Astrocyte of the hippocampus (primary cell): ENCODE results near the gene CAPN12.

Experiments
- DNase-seq: peaks from one replicate; pipeline ENCODE4 v3.0.0; 2011; ENCODE audit warnings: low read depth, low spot score

Gene CAPN12

DNA sequence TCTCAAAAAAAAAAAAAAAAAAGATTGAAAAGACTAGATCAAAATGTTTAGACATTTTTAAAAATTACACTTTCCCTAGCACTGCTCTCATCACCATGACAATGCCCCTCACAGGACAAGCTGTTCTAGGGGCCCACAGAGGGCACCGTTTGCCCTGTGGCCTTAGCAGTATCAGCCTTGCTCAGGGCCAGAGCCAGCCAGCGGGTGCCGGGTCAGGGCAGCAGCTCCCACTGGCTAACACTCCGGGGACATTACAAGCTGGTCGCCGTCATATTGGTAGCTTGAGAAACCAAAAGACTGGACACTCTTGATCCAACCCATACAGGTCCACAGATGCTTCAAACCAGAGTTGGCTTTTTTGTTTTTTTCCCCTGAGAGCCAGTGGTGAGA lies 18.0 kb downstream of the CAPN12 start:
- no peak for DNase-seq

GRCh38 chr19:38725469-38726283 lies 18.6 kb downstream of the CAPN12 start:
- DNase-seq = no peak

DNA sequence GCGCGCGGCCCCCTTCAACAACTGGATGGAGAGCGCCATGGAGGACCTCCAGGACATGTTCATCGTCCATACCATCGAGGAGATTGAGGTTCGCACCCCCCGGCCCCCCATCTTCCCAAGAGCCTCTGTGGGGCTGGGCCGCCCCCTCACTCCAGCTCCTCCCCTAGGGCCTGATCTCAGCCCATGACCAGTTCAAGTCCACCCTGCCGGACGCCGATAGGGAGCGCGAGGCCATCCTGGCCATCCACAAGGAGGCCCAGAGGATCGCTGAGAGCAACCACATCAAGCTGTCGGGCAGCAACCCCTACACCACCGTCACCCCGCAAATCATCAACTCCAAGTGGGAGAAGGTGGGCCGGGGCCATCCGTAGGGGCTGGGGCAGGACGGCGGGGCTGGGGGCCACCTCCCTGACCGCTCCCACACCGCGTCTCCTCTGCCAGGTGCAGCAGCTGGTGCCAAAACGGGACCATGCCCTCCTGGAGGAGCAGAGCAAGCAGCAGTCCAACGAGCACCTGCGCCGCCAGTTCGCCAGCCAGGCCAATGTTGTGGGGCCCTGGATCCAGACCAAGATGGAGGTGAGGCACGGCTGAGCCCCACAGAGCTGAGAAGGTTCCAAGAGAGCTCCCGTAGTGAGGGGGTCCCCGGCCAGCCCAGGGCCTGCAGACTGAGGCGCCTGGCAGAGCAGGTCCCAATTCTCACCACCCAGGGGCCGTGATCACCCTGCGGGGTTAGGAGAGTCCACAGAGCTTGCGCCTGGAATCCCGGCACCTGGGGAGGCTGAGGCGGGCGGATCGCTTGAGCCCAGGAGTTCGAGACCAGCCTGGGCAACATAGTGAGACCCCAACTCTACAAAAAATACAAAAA lies 20.1 kb downstream of the CAPN12 start:
- DNase-seq = no peak

DNA sequence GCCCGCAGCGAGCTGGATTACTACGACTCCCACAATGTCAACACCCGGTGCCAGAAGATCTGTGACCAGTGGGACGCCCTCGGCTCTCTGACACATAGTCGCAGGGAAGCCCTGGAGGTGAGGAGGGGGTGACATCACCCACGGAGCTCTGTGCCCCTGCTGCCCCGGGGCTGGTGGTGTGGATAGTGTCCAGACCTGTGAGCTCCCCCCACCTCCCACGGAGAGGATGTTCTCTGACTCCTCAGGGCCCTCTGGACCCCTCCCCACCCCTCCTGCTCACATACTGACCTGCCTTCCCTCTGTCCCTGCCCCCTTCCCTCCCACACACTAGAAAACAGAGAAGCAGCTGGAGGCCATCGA lies 20.7 kb downstream of the CAPN12 start:
- no peak for DNase-seq

GRCh38 chr19:38722947-38723605 lies 21.2 kb downstream of the CAPN12 start:
- DNase-seq = no peak

DNA sequence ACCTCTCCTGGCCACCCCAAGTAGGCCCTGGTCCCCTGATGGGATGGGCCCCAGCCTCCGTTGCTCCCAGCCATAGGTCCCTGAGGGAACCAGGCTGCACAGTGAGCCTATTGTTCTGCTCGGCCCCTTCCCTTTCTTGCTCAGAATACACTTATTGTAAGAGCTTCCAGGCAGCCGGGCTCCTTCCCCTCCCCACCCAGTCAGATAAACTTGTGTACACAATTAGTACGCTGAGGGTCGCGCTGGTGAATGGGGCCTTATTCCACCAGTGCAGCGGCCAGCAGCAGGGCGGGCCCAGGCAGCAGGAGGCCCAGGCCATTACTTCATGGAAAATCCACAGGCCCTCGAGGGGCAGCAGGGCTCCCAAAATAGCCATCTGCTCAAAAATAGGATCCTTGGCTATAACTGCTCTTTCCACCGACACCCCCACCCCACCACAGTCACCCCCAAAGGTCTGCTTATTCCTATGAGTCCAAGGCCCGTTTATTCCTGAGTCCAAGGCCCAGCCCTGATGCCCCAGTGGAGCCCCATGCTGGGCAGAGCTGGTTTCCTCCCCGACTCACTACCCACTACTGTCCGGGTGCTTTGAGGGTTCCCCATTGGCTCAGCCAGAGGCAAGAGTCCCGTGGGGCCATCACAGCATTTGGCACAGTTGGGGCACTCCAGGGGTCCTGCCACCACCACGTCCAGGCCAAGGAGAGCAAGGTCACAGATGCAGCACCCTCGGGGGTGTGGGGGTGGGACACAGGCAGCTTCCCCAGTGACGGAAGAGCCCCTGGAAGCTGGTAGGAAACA lies 22.1 kb downstream of the CAPN12 start:
- DNase-seq = peak; percentile 47

DNA sequence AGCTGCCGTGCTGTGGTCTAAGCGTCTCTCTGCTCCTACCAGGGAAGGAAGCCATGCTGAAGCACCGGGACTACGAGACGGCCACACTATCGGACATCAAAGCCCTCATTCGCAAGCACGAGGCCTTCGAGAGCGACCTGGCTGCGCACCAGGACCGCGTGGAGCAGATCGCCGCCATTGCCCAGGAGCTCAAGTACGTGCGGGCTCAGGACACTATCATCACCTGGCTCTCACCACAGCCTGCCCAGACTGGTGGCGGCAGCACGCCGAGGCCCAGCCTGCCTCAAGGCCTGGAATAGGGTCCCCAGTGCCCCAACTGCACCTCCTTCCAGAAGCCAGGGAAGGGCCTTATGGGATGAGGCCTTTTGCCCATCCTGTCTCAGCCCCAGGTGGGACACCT lies 22.8 kb downstream of the CAPN12 start:
- no peak for DNase-seq

DNA sequence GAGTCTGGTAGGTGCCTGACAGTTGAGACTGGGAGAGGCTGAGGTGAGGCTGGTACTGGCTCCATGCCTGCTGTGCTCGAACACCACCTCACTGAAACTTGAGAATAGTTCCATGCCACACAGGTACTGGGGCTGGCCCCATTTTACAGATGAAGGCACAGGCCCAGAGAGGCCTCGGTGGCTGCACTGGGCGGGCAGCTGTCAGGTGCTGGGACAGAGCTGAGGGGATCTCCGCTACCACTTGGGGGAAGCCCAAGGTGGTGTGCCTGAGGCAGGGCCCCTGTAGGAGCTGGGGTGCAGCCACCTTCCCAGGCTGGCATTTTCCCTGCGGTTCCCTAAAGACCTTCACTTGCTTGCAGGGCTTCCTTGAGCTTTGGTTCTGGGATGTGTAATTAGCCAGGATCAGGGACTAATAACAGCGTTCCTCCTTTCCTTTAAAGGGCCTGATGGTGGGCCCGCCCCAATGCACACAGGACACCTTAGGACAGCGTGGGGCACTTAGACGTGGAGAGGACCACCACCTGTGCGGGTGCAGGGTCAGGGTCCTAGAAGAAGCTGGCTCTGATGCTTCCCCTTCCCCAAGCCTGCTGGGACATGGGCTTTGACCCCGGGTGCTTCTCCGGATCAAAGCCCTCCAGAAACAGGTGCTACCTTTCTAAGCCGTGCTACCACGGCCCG lies 23.6 kb downstream of the CAPN12 start:
- DNase-seq = no peak

- DNase-seq = peak; percentile 91
Observed at GRCh38 chr19:38719761-38720558, 24.3 kb downstream of the CAPN12 start.

GRCh38 chr19:38718747-38719543 lies 25.3 kb downstream of the CAPN12 start:
- DNase-seq = peak; percentile 93

- no peak for DNase-seq
Observed at GRCh38 chr19:38717855-38718254, 26.4 kb downstream of the CAPN12 start.

GRCh38 chr19:38717051-38717450 lies 27.2 kb downstream of the CAPN12 start:
- no peak for DNase-seq

DNA sequence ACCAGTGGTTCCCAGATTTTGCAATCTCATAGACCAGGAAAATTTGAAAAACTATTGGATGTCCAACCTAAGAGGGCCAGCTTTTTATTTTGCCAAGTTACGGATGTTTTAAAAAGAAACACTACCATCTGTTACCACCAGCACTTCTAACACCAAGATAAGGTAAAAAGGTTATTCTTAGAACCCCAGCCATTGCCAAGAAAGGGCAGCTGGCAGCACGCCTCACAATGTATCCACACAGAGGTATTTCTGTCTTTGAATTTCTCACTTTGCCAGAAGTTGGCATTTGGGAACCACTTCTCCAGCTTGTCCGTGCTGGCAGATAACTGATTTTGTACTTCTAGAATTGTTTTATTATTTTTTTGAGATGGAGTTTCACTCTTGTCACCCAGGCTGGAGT lies 28.7 kb downstream of the CAPN12 start:
- no peak for DNase-seq

- DNase-seq = no peak
Observed at GRCh38 chr19:38714354-38714778, 29.9 kb downstream of the CAPN12 start.

GRCh38 chr19:38713865-38714264 lies 30.4 kb downstream of the CAPN12 start:
- no peak for DNase-seq

- no peak for DNase-seq
Observed at GRCh38 chr19:38713227-38713649, 31.0 kb downstream of the CAPN12 start.

DNA sequence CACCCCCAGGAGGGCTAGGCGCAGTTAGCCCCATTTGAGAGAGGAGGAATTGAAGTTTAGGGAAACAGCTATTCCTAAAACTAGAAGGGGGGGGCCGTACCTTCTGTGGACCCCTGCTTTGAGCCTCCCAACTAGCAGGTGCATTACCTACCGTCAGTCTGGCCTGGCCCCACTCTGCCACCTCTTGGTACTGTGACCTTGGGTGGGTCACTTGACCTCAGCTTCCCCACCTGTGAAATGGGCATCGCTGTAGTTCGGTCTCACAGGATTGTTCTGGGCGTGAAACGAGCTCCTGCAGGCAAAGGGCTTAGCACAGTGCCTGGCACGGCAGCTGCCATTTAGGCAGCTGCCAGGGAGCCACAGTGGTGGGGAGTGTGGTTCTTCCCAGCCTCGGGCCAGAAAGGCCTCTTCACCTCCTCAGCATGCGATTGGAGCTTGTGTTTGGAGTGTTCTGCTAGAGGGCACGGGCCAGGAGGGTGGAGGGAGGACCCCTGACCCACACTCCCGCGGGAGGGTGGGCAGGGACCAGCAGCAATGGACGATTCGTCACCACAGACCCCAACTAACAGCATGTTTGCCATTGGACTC lies 32.0 kb downstream of the CAPN12 start:
- no peak for DNase-seq

- DNase-seq = peak; percentile 96
Observed at GRCh38 chr19:38711726-38712153, 32.5 kb downstream of the CAPN12 start.
